ENCODE results near the gene ITGAL.
"Not testable (repeated sequence)": the region's sequence is repeated elsewhere in the genome, so short reads cannot be mapped to it uniquely, and the experiment has no call there.

ITGAL gene

DNA sequence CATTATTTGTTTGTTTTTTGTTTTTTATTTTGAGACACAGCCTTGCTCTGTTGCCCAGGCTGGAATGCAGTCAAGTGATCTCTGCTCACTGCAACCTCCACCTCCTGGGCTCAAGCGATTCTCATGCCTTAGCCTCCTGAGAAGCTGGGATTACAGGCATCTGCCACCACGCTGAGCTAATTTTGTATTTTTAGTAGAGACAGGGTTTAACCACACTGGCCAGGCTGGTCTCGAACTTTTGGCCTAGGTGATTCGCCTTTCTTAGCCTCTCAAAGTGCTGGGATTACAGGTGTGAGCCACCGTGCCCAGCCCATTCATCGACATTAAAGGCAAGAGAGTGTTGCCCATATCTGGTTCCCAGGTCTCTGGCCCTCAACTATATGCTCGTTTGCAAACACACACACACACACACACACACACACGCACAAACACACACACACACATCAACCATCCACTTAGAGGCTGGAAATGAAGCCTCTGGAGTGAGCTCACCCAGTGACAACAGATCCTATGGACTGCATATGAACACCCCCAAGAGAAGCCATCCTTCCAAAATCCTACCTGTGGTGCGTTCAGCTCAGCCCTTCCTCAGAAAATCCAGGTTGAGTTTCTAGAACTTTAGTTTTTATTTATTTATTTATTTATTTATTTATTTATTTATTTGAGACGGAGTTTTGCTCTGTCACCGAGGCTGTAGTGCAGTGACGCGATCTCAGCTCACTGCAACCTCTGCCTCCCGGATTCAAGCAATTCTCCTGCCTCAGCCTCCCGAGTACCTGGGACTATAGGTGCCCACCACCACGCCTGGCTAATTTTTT lies 14.6 kb upstream of the ITGAL start:
- no peak overlapping the region for H3K4me3 ChIP-seq (ENCODE audit: low read depth, low read length)

DNA sequence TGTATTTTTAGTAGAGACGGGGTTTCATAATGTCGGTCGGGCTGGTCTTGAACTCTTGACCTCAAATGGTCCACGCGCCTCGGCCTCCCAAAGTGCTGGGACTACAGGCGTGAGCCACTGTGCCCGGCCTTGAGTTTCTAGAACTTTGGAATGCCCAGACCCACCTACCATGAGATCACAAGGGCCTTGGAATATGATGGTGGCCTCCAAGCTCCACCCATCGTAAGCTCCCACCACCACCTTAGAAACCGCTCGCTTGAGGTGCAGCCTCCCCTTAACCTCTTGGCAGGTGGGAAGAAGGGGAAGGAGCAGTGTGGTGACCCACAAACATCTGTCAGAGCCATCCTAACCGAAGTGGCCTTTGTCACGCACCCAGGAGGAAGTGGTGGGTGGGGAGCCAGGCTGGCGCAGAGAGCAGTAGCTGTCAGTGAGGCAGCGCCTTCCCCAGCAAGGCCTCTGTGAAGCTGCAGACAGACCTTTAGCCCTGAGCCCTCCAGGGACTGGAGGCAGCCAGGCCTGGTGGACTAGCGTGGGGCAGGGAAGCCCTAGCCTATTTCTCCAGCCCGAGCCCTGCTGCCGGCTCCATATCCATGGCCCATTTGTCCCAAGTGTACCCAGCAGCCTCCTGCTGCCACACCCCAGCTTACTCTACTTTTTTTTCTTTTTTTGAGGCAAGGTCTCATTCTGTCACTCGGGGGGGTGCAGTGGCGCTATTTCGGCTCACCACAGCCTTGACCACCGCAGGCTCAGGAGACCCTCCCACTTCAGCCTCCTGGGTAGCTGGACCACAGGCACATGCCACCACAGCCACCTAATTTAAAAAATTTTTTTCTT lies 13.8 kb upstream of the ITGAL start:
- TF ChIP-seq, protein P1, sequence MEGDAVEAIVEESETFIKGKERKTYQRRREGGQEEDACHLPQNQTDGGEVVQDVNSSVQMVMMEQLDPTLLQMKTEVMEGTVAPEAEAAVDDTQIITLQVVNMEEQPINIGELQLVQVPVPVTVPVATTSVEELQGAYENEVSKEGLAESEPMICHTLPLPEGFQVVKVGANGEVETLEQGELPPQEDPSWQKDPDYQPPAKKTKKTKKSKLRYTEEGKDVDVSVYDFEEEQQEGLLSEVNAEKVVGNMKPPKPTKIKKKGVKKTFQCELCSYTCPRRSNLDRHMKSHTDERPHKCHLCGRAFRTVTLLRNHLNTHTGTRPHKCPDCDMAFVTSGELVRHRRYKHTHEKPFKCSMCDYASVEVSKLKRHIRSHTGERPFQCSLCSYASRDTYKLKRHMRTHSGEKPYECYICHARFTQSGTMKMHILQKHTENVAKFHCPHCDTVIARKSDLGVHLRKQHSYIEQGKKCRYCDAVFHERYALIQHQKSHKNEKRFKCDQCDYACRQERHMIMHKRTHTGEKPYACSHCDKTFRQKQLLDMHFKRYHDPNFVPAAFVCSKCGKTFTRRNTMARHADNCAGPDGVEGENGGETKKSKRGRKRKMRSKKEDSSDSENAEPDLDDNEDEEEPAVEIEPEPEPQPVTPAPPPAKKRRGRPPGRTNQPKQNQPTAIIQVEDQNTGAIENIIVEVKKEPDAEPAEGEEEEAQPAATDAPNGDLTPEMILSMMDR (IDR thresholded peaks at IDR 0.05; ENCODE audit: borderline replicate concordance, insufficient read depth, low read depth, low read length), result no peak
- H3K4me3 ChIP-seq (ENCODE audit: low read depth, low read length), result peak overlapping the region; percentile 31

More for the DNA sequence above, 14.6 kb upstream of the ITGAL start:
- TF ChIP-seq, protein P1 (IDR thresholded peaks at IDR 0.05; ENCODE audit: borderline replicate concordance, insufficient read depth, low read depth, low read length), result no peak

DNA sequence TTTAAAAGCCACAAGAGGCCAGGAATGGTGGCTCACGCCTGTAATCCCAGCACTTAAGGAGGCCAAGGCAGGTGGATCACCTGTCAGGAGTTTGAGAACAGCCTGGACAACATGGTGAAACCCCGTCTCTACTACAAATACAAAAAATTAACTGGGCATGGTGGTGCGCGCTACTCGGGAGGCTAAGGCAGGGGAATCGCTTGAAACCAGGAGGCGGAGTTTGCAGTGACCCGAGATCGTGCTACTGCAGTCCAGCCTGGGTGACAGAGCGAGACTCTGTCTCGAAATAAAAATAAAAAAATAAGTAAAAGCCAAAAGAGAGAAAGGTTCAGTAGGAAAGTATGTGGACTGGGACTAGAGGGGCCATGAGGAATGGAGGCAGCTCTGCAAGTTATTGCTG lies 13.1 kb upstream of the ITGAL start:
- TF ChIP-seq, protein P1 (IDR thresholded peaks at IDR 0.05; ENCODE audit: borderline replicate concordance, insufficient read depth, low read depth, low read length), result no peak
- no peak overlapping the region for H3K4me3 ChIP-seq (ENCODE audit: low read depth, low read length)

- H3K4me3 ChIP-seq (ENCODE audit: low read depth, low read length), result not testable (repeated sequence)
These were observed 11.1 kb upstream of the ITGAL start for GRCh38 chr16:30461426-30461825.

- TF ChIP-seq, protein P1 (IDR thresholded peaks at IDR 0.05; ENCODE audit: borderline replicate concordance, insufficient read depth, low read depth, low read length), result no peak
- H3K4me3 ChIP-seq (ENCODE audit: low read depth, low read length), result no peak overlapping the region
These were observed 8.5 kb upstream of the ITGAL start for GRCh38 chr16:30464078-30464477.

DNA sequence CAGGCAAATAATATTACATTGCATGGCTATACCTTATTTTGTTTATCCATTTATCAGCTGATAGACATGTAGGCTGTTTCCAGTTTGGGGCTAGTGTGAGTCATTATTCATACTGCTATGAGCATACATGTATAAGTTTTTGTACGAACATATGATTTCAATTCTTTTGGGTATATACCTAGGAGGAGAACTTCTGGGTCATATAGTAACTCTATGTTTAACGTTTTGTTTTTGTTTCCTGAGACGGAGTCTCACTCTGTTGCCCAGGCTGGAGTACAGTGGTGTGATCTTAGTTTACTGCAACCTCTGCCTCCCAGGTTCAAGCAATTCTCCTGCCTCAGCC lies 2.4 kb upstream of the ITGAL start:
- H3K4me3 ChIP-seq (ENCODE audit: low read depth, low read length), result no peak overlapping the region
- TF ChIP-seq, protein P1 (IDR thresholded peaks at IDR 0.05; ENCODE audit: borderline replicate concordance, insufficient read depth, low read depth, low read length), result no peak

DNA sequence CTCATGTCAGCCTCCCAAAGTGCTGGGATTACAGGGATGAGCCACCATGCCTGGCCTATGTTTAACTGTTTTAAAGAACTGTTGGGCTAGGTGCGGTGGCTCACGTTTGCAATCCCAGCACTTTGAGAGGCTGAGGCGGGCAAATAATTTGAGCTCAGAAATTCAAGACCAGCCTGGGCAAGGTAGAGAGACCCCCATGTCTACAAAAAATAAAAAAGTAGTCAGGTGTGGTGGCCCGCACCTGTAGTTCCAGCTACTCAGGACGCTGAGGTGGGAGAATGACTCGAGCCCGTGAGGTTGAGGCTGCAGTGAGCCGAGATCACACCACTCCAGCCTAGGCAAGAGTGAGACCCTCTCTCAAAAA lies 1.9 kb upstream of the ITGAL start:
- TF ChIP-seq, protein P1 (IDR thresholded peaks at IDR 0.05; ENCODE audit: borderline replicate concordance, insufficient read depth, low read depth, low read length), result no peak
- H3K4me3 ChIP-seq (ENCODE audit: low read depth, low read length), result no peak overlapping the region
